Fibroblast of mammary gland (primary cell): Measurements from ENCODE around the gene CTTN.

Experiments
- DNase-seq: peaks from one replicate; pipeline ENCODE4 v3.0.0-alpha.2; 2010; ENCODE audit warnings: low read depth
- H3K4me3 ChIP-seq: 2 replicates; pipeline ENCODE4 v1.5.1; 2011; ENCODE audit warnings: low read depth, mild to moderate bottlenecking, low read length, moderate library complexity; ENCODE audit not compliant: control insufficient read depth
- CTCF ChIP-seq: conservative IDR thresholded peaks from 2 replicates; pipeline ENCODE4 v1.5.1; 2011; ENCODE audit warnings: low read depth, low read length, inconsistent platforms; ENCODE audit not compliant: control insufficient read depth, insufficient read depth

Gene CTTN

DNA sequence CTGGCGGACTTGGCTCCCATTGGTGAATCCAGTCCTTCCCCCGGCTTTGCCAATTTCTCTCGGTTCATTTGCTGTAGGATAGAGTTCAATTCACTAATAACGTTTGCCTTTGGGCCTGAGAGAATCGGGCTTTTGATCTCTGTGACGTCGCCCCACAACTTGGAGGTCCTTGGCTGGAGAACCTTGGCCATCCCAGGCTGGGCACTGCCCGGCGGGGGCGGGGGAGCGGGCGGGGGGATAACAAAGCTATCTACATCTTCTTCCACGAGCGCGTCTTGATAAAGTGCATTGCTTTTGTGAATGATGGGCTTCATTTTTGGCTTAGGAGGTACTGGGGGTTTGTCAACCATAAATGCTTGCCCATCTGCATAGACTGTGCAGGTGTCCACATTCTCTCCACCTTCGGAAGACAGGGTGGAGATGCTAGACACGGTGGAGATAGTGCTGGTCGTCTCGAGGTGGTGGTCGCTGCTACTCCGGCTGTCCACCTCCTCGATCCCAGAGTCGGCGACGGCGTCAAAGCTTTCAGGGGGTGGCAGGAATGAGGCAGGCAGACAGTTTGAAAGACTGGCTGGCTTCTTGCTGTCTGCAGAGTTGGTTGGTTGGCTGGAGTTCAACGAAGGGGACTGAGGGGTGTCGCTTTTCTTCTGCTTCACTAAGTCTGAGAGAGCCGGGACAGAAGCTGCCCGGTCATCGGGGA is 87.1 kb downstream of the CTTN start:
- TF ChIP-seq CTCF, result no peak
- H3K4me3 ChIP-seq, result no peak overlapping the region
- no peak for DNase-seq

DNA sequence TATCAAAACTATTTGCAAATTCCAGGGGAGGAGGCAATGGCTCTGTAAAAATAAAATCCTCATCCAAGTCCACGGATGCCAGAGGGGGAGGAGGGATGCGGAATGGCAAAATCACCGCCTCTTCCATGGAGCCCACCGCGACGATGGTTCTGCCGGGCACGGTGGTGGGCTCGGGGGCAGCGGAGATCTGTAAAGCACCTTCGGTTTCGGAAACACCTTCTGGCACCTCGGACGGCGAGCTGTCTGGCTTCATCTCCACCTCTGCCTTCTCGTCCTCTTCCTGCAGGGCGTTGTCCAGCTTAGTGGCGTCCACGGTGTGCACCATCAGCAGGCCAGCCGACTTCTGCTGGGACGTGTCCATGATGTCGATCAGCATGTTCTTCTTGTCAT is 87.7 kb downstream of the CTTN start:
- H3K4me3 ChIP-seq, result no peak overlapping the region
- DNase-seq, result no peak
- TF ChIP-seq CTCF, result no peak
